ENCODE data around the gene CPT1B.

DNA sequence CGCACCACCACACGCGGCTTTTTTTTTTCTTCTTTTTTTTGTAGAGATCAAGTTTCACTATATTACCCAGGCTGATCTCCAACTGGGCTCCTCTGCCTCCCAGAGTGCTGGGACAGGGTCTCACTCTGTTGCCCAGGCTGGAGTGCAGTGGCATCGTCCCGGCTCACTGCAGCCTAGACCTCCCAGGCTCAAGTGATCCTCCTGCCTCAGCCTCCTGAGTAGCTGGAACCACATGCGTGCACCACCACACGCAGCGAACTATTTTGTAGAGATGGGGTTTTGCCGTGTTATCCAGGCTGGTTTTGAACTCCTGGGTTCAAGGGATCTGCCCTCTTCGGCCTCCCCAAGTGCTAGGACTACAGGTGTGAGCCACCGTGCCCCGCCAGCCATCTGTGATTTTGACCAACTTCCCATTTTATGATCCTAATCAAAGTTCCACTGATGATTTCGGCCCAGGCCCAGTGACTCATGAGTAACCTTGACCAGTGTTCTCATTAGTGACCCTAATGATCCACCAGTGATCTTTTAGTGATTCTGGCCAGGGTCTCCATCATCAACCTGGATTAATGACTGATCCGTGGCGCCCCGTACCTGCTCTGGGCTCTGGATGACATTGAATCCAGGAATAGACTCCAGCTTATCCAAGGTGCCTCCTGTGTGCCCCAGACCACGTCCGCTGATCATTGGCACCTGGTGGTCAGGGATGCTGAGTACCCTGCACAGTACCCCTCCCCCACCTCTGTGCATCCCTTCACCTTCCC lies 50.1 kb downstream of the CPT1B start:
- TF ChIP-seq CTCF (IDR thresholded peaks at IDR 0.05): no peak
- no peak for TF ChIP-seq POLR2A (IDR thresholded peaks at IDR 0.05)

All from esophagus squamous epithelium (tissue), 4 donors.